ENCODE measurements around the gene PYCARD. TPM values are rescaled to one million over a fixed set of nuclear protein-coding genes. Genes with fewer than 3 reads are reported as not detected.

PYCARD gene
- total and polyA plus RNA-seq, 10 of the 15 experiments (the other 5 are each of a cell fraction or from before 2014, with no cell fraction given) = 5.1 to 106 (median 45.9) TPM

DNA sequence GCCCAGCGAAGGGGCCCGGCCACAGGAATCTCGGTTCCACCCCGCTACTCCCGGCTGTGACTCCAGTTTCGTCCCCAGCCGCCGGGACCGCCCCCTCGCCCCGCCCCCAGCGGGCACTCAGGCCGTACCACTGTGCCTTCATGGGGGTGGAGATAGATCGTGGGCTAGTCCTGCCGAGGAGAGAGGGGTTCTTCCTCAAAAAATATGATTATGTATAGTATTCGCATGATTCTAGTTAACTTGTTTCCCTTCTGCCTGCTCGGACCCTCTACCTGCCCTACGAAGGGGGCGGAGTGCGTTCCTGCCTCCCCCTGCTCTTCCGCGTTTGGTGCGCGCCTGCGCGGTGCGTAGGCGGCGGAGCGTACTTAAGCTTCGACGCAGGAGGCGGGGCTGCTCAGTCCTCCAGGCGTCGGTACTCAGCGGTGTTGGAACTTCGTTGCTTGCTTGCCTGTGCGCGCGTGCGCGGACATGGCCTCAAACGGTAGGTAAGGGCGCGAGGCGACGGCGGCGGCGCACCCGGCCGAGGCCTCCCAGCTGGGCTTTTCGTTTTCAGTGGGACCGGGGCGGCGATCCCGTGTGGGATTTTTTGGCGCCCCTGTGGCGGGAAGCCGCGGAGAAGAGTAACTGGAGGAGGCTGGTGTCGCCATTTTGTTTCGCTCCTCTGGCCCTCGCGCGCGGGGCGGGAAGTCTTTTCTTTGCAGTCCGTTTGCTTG, 22.7 kb downstream of the PYCARD start, which contains the start of gene FUS (continued):
- TF ChIP-seq MEF2A (IDR thresholded peaks at IDR 0.05; ENCODE audit: insufficient read depth, low read depth, low read length) (0 out of 2 replicates have a peak, but pooled peaks have one; percentile 51), POLR2AphosphoS5 (IDR thresholded peaks at IDR 0.05; ENCODE audit: low read length) (peak; percentile 100), MEF2B (IDR thresholded peaks at IDR 0.05; ENCODE audit: partially characterized antibody, poor library complexity, severe bottlenecking) (no peak), YY1 (IDR thresholded peaks at IDR 0.05; ENCODE audit: low read depth, low read length) (peak; percentile 95), HDAC2 (IDR thresholded peaks at IDR 0.05) (no peak), RFX5 (IDR thresholded peaks at IDR 0.05; ENCODE audit: low read depth, low read length) (no peak), TARDBP (IDR thresholded peaks at IDR 0.05; ENCODE audit: borderline replicate concordance) (peak; percentile 59; the same call in 1 of the 2 replicates), ATF7 (IDR thresholded peaks at IDR 0.05; ENCODE audit: low read depth) (peak; percentile 100), PAX5 (IDR thresholded peaks at IDR 0.05; ENCODE audit: borderline replicate concordance, low read depth, low read length) (peak; percentile 98), CBX3 (IDR thresholded peaks at IDR 0.05; ENCODE audit: borderline replicate concordance, low read depth) (no peak), GATAD2B (conservative IDR thresholded peaks at IDR 0.05; ENCODE audit: low read depth) (0 out of 2 replicates have a peak, but pooled peaks have one; percentile 36), NR2F1 (conservative IDR thresholded peaks at IDR 0.05) (no peak; the same call in 1 of the 2 replicates), ASH2L (IDR thresholded peaks at IDR 0.05; ENCODE audit: borderline replicate concordance, low read depth) (0 out of 2 replicates have a peak, but pooled peaks have one; percentile 77), POLR2AphosphoS2 (IDR thresholded peaks at IDR 0.05; ENCODE audit: low read depth, low read length) (peak; percentile 100), RAD51 (IDR thresholded peaks at IDR 0.05) (no peak), ZSCAN29 (IDR thresholded peaks at IDR 0.05) (peak; percentile 72; the same call in 1 of the 2 replicates), SMARCA5 (IDR thresholded peaks at IDR 0.05) (peak; percentile 83), FOXK2 (IDR thresholded peaks at IDR 0.05) (peak; percentile 100), ZNF622 (IDR thresholded peaks at IDR 0.05) (no peak), SP1 (IDR thresholded peaks at IDR 0.05; ENCODE audit: low read depth, low read length) (peak; percentile 89), SUZ12 (IDR thresholded peaks at IDR 0.05; ENCODE audit: unreplicated experiment) (no peak), DPF2 (IDR thresholded peaks at IDR 0.05) (peak; percentile 26; the same call in 1 of the 2 replicates), FOS (IDR thresholded peaks at IDR 0.05; ENCODE audit: borderline replicate concordance, extremely low read depth, insufficient read length) (no peak), JUND (IDR thresholded peaks at IDR 0.05; ENCODE audit: low read depth, low read length) (peak; percentile 100)
- TF ChIP-seq, protein P1, sequence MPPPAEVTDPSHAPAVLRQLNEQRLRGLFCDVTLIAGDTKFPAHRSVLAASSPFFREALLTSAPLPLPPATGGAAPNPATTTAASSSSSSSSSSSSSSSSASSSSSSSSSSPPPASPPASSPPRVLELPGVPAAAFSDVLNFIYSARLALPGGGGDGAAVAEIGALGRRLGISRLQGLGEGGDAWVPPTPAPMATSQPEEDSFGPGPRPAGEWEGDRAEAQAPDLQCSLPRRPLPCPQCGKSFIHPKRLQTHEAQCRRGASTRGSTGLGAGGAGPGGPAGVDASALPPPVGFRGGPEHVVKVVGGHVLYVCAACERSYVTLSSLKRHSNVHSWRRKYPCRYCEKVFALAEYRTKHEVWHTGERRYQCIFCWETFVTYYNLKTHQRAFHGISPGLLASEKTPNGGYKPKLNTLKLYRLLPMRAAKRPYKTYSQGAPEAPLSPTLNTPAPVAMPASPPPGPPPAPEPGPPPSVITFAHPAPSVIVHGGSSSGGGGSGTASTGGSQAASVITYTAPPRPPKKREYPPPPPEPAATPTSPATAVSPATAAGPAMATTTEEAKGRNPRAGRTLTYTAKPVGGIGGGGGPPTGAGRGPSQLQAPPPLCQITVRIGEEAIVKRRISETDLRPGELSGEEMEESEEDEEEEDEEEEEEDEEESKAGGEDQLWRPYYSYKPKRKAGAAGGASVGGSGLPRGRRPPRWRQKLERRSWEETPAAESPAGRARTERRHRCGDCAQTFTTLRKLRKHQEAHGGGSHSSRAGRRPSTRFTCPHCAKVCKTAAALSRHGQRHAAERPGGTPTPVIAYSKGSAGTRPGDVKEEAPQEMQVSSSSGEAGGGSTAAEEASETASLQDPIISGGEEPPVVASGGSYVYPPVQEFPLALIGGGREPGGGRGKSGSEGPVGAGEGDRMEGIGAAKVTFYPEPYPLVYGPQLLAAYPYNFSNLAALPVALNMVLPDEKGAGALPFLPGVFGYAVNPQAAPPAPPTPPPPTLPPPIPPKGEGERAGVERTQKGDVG (CRISPR knock-in tag; IDR thresholded peaks at IDR 0.05) = no peak
- TF ChIP-seq, protein P2, sequence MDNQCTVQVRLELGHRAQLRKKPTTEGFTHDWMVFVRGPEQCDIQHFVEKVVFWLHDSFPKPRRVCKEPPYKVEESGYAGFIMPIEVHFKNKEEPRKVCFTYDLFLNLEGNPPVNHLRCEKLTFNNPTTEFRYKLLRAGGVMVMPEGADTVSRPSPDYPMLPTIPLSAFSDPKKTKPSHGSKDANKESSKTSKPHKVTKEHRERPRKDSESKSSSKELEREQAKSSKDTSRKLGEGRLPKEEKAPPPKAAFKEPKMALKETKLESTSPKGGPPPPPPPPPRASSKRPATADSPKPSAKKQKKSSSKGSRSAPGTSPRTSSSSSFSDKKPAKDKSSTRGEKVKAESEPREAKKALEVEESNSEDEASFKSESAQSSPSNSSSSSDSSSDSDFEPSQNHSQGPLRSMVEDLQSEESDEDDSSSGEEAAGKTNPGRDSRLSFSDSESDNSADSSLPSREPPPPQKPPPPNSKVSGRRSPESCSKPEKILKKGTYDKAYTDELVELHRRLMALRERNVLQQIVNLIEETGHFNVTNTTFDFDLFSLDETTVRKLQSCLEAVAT (IDR thresholded peaks at IDR 0.05) = peak; percentile 84
- TF ChIP-seq, protein P3, sequence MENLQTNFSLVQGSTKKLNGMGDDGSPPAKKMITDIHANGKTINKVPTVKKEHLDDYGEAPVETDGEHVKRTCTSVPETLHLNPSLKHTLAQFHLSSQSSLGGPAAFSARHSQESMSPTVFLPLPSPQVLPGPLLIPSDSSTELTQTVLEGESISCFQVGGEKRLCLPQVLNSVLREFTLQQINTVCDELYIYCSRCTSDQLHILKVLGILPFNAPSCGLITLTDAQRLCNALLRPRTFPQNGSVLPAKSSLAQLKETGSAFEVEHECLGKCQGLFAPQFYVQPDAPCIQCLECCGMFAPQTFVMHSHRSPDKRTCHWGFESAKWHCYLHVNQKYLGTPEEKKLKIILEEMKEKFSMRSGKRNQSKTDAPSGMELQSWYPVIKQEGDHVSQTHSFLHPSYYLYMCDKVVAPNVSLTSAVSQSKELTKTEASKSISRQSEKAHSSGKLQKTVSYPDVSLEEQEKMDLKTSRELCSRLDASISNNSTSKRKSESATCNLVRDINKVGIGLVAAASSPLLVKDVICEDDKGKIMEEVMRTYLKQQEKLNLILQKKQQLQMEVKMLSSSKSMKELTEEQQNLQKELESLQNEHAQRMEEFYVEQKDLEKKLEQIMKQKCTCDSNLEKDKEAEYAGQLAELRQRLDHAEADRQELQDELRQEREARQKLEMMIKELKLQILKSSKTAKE (IDR thresholded peaks at IDR 0.05; ENCODE audit: low read depth, poor library complexity, severe bottlenecking) = peak; percentile 98
